ENCODE measurements around the gene TAS2R8. TPM values are rescaled to one million over a fixed set of nuclear protein-coding genes. Genes with fewer than 3 reads are reported as not detected.

Gene TAS2R8
- total RNA-seq, 1 experiment from 2014 or later: not detected

DNA sequence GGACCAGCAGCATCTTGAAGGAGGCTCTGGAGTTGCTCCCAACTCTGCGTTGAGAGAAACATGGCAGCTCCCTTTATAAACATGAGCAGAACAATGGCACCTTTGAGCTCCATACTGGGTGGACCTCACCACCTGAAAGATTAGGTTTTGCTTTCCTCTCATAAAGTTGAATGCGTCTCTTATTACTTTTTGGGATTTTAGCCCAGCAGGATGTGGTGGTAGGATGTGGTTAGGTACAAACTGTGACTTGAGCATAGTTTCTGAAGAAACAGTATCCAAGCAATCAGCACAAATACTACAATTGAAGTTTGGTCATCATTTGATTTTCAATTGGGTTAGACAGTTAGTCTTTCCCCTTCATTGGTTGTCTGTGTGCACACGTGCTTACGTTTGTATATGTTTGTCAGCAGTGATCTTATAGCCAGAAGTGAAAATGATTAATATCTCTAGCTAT, 42.4 kb upstream of the TAS2R8 start, which contains the start of gene PRR4:
PRR4 (minus strand) TSS at position 51 of the 454 bp plus-strand sequence; CDS start at position 13, 38 bp downstream.
- CTCF ChIA-PET: no interaction called here
- H3K36me3 Mint-ChIP-seq (ENCODE audit: insufficient read depth, unreplicated experiment): peaks cover 2% of the 10 kb centered on the region
- no peak for DNase-seq
- H3K27ac Mint-ChIP-seq (ENCODE audit: unreplicated experiment): no peak within 1 kb of the TSS
- no peaks in the 10 kb centered on the region for H3K9me3 Mint-ChIP-seq (ENCODE audit: low read depth, unreplicated experiment)
- H3K4me1 Mint-ChIP-seq (ENCODE audit: low read depth, unreplicated experiment): peaks cover 7% of the 10 kb centered on the region
- TF ChIP-seq, protein P1, sequence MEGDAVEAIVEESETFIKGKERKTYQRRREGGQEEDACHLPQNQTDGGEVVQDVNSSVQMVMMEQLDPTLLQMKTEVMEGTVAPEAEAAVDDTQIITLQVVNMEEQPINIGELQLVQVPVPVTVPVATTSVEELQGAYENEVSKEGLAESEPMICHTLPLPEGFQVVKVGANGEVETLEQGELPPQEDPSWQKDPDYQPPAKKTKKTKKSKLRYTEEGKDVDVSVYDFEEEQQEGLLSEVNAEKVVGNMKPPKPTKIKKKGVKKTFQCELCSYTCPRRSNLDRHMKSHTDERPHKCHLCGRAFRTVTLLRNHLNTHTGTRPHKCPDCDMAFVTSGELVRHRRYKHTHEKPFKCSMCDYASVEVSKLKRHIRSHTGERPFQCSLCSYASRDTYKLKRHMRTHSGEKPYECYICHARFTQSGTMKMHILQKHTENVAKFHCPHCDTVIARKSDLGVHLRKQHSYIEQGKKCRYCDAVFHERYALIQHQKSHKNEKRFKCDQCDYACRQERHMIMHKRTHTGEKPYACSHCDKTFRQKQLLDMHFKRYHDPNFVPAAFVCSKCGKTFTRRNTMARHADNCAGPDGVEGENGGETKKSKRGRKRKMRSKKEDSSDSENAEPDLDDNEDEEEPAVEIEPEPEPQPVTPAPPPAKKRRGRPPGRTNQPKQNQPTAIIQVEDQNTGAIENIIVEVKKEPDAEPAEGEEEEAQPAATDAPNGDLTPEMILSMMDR (IDR thresholded peaks at IDR 0.05; ENCODE audit: unreplicated experiment): no peak
- intact Hi-C loops (cut with micrococcal nuclease; ENCODE audit: unreplicated experiment): no loop called here
- no peaks in the 10 kb centered on the region for H3K27me3 Mint-ChIP-seq (ENCODE audit: unreplicated experiment)
- H3K4me3 Mint-ChIP-seq (ENCODE audit: low read depth, unreplicated experiment): no peak within 1 kb of the TSS
- BruUV-seq (replicated peaks): no TSS peak

DNA sequence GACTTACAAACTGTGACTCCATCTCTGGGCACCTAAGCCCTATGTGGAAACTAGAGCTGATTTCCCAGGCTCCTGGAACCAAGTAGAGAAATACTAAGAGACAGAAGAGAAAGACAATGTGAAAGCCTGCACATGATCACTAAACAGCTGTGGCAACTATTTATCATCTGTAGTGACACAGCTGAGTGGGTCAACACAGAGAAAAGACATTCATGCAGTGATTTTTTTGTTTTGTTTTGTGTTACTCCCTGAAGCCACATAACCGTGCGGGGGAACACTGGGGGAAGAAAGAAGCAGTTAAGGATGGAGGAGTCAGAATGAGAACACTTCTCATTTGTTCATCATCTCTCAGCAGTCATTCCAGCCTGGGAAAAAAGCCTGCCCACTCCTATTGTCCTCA, 40.7 kb upstream of the TAS2R8 start:
- TF ChIP-seq, protein P1 (IDR thresholded peaks at IDR 0.05; ENCODE audit: unreplicated experiment): no peak
- no peak overlapping the region for H3K27ac Mint-ChIP-seq (ENCODE audit: unreplicated experiment)
- intact Hi-C loops (cut with micrococcal nuclease; ENCODE audit: unreplicated experiment): no loop called here
- peaks cover 7% of the 10 kb centered on the region for H3K4me1 Mint-ChIP-seq (ENCODE audit: low read depth, unreplicated experiment)
- no peaks in the 10 kb centered on the region for H3K36me3 Mint-ChIP-seq (ENCODE audit: insufficient read depth, unreplicated experiment)
- H3K27me3 Mint-ChIP-seq (ENCODE audit: unreplicated experiment): no peaks in the 10 kb centered on the region
- CTCF ChIA-PET: interaction anchor here (0.8 kb wide), 1 partner anchor 9 kb away, joined by 5 read pairs; no protein-coding TSS in a partner anchor
- H3K9me3 Mint-ChIP-seq (ENCODE audit: low read depth, unreplicated experiment): no peaks in the 10 kb centered on the region
- no TSS peak for BruUV-seq (replicated peaks)
- no peak overlapping the region for H3K4me3 Mint-ChIP-seq (ENCODE audit: low read depth, unreplicated experiment)
- no peak for DNase-seq

DNA sequence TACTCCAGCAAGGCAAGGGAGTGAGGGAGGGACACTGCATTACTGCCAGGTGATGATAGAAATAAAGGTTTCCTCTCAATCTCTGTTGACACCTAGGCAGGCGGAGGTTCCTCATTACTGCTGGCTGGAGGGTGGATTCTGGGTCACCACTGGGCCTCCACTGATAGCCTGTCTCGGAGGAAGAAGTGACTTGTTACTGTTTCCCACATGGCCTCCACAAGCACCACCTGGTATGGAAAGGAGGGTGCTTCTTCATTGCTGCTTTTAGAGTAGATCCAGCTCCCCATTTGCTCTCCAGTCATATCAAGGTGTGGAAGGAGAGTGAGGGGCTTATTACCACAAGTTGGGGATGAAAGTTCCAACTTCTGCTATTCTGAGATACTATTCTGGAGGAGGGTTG, 35.8 kb upstream of the TAS2R8 start:
- Mint-ChIP-seq H3K27me3 (ENCODE audit: unreplicated experiment) (no peaks in the 10 kb centered on the region), H3K36me3 (ENCODE audit: insufficient read depth, unreplicated experiment) (no peaks in the 10 kb centered on the region), H3K9me3 (ENCODE audit: low read depth, unreplicated experiment) (no peaks in the 10 kb centered on the region), H3K4me3 (ENCODE audit: low read depth, unreplicated experiment) (no peak overlapping the region), H3K4me1 (ENCODE audit: low read depth, unreplicated experiment) (no peaks in the 10 kb centered on the region), H3K27ac (ENCODE audit: unreplicated experiment) (no peak overlapping the region)
- TF ChIP-seq, protein P1 (IDR thresholded peaks at IDR 0.05; ENCODE audit: unreplicated experiment): no peak
- intact Hi-C loops (cut with micrococcal nuclease; ENCODE audit: unreplicated experiment): no loop called here
- no peak for DNase-seq
- CTCF ChIA-PET: no interaction called here
- no TSS peak for BruUV-seq (replicated peaks)

DNA sequence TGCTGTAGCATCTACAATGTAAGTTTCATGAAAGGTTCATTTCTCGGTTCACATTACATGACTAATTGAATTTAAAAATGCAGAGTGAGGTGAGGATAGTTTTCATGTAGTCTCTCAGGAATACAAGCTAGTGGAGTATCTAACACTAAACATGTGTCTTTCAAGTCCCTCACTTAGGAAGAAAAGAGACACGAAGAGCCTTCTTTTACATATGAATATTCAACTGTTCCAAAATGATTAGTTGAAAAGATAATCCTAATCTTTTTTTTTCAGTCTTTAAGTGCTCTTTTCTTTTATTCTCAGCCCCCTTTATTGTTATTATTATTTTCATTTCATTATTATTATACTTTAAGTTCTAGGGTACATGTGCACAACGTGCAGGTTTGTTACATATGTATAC, 31.4 kb upstream of the TAS2R8 start:
- CTCF ChIA-PET: no interaction called here
- BruUV-seq (replicated peaks): no TSS peak
- H3K27ac Mint-ChIP-seq (ENCODE audit: unreplicated experiment): no peak overlapping the region
- H3K27me3 Mint-ChIP-seq (ENCODE audit: unreplicated experiment): no peaks in the 10 kb centered on the region
- H3K36me3 Mint-ChIP-seq (ENCODE audit: insufficient read depth, unreplicated experiment): no peaks in the 10 kb centered on the region
- no peaks in the 10 kb centered on the region for H3K4me1 Mint-ChIP-seq (ENCODE audit: low read depth, unreplicated experiment)
- H3K4me3 Mint-ChIP-seq (ENCODE audit: low read depth, unreplicated experiment): no peak overlapping the region
- intact Hi-C loops (cut with micrococcal nuclease; ENCODE audit: unreplicated experiment): no loop called here
- no peak for DNase-seq
- H3K9me3 Mint-ChIP-seq (ENCODE audit: low read depth, unreplicated experiment): no peaks in the 10 kb centered on the region
- TF ChIP-seq, protein P1 (IDR thresholded peaks at IDR 0.05; ENCODE audit: unreplicated experiment): no peak

Data from Calu3 (cell line).